Testis (tissue), 2 donors: ENCODE data around the gene IL22.

Source experiments
- CTCF ChIP-seq, 3 experiments: fragments of 450-650 bp in 2 of 3; fragments of 200-600 bp in 1 of 3; sonication (generic) in 1 of 3; IDR thresholded peaks; one replicate each; pipeline ENCODE4 v1.5.1; 2016 to 2019; ENCODE audit warnings: antibody characterized with exemption in 3 of 3, mild to moderate bottlenecking in 2 of 3, moderate library complexity in 1 of 3
- POLR2A ChIP-seq: fragments of 450-650 bp; IDR thresholded peaks from one replicate; pipeline ENCODE4 v1.6.1; 2017; ENCODE audit warnings: antibody characterized with exemption, mild to moderate bottlenecking, moderate library complexity

GRCh38 chr12:68270358-68270757 is 17.0 kb upstream of the IL22 start:
- TF ChIP-seq POLR2A (no peak), CTCF (IDR thresholded peaks at IDR 0.05) (no peak)
